OCI-LY3 (cell line): ENCODE data around the gene LRP1-AS.

ENCODE experiments used
- H2AFZ ChIP-seq: fragments of 200-600, 300-600 bp; shearing (Covaris generic); 2 replicates; pipeline ENCODE4 v1.6.0; 2014; ENCODE audit warnings: antibody characterized with exemption, low read depth, low read length
- H3K27ac ChIP-seq: fragments of 200-600, 300-600 bp; sonication (generic); 2 replicates; pipeline ENCODE4 v1.5.1; 2014; ENCODE audit warnings: mild to moderate bottlenecking, low read length, moderate library complexity, mixed read lengths
- H3K27me3 ChIP-seq: fragments of 200-600, 300-600 bp; sonication (generic); 2 replicates; pipeline ENCODE4 v1.6.1; 2014; ENCODE audit warnings: low read depth, low read length, mixed read lengths
- H3K36me3 ChIP-seq: fragments of 200-600, 300-600 bp; sonication (generic); replicated peaks from 2 replicates; pipeline ENCODE3; 2014; ENCODE audit warnings: low read depth, low read length, mixed read lengths
- H3K4me1 ChIP-seq: fragments of 300-600, 200-600 bp; sonication (generic); 2 replicates; pipeline ENCODE4 v1.6.1; 2014; ENCODE audit warnings: low read length, mixed read lengths
- H3K4me2 ChIP-seq: fragments of 200-600, 300-600 bp; sonication (generic); 2 replicates; pipeline ENCODE4 v1.6.1; 2014; ENCODE audit warnings: low read length, mixed read lengths
- H3K4me3 ChIP-seq: fragments of 300-600, 200-600 bp; sonication (generic); 2 replicates; pipeline ENCODE4 v1.5.1; 2014; ENCODE audit warnings: antibody characterized with exemption, mild to moderate bottlenecking, low read length, moderate library complexity
- H3K79me2 ChIP-seq: fragments of 300-600, 200-600 bp; shearing (Covaris generic); 2 replicates; pipeline ENCODE4 v1.6.1; 2014; ENCODE audit warnings: mild to moderate bottlenecking, low read length, mixed read lengths
- H3K9ac ChIP-seq: fragments of 300-600, 200-600 bp; shearing (Covaris generic); 2 replicates; pipeline ENCODE4 v1.6.0; 2014; ENCODE audit warnings: mild to moderate bottlenecking, low read length, moderate library complexity
- H3K9me3 ChIP-seq: fragments of 200-600, 300-600 bp; shearing (Covaris generic); 2 replicates; pipeline ENCODE4 v1.6.1; 2014; ENCODE audit warnings: low read length, mixed read lengths; ENCODE audit not compliant: insufficient read depth
- H4K20me1 ChIP-seq: fragments of 200-600, 300-600 bp; sonication (generic); 2 replicates; pipeline ENCODE4 v1.6.1; 2016; ENCODE audit warnings: low read length, mixed read lengths; ENCODE audit not compliant: insufficient read depth
- EZH2phosphoT487 ChIP-seq: fragments of 200-600 bp; shearing (Covaris generic); IDR thresholded peaks from 2 replicates; pipeline ENCODE4 v1.6.1; 2018; ENCODE audit warnings: antibody characterized with exemption, mixed run types, low read depth
- TF ChIP-seq, protein P1 (sequence below): fragments of 200-600, 300-600 bp; sonication (generic); IDR thresholded peaks from 2 replicates; pipeline ENCODE4 v1.5.1; 2014; ENCODE audit warnings: antibody characterized with exemption, low read length, low read depth

LRP1-AS gene

DNA sequence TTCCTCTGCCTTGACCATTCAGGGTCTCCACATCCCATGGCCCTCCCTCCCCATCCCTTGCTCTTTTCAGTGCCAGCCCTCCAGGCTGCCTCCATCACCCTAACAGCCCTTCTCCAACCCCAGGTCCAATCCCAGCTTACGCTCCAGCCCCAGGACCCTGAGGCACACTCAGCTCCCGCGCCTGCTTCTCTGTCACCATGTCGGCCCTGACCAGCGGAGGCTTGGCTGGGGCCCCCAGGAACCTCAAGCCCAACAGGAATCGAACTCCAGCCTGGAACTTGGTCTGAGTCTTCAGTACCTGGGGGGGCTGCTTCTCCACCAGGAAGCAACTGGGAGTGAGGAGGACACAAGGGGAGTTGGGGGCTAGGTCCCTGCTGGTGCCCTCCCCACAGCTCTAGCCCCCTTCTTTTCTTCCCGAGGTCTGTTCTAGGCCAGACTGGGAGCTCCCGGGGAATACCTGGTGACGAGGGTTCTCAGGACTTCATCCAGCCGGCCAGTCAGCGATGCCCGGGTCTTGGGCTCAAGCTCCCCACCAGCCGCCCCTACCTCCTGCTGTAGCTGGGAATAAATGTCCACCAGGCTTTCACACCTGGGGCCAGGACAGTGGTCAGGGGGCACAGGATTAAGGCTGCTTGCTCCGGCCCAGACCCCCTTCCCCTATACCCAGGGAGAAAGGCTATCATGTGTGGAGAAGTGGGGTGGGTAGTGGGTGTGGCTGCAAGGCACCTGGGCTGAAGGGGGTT, 42.2 kb downstream of the LRP1-AS start:
- no peak overlapping the region for H2AFZ ChIP-seq
- no peak overlapping the region for H3K9ac ChIP-seq
- peaks cover 10% of the 10 kb centered on the region for H3K4me1 ChIP-seq
- no peak overlapping the region for H3K4me3 ChIP-seq
- no peaks in the 10 kb centered on the region for H3K27me3 ChIP-seq
- H3K9me3 ChIP-seq: no peaks in the 10 kb centered on the region
- no peak for TF ChIP-seq EZH2phosphoT487
- TF ChIP-seq, protein P1, sequence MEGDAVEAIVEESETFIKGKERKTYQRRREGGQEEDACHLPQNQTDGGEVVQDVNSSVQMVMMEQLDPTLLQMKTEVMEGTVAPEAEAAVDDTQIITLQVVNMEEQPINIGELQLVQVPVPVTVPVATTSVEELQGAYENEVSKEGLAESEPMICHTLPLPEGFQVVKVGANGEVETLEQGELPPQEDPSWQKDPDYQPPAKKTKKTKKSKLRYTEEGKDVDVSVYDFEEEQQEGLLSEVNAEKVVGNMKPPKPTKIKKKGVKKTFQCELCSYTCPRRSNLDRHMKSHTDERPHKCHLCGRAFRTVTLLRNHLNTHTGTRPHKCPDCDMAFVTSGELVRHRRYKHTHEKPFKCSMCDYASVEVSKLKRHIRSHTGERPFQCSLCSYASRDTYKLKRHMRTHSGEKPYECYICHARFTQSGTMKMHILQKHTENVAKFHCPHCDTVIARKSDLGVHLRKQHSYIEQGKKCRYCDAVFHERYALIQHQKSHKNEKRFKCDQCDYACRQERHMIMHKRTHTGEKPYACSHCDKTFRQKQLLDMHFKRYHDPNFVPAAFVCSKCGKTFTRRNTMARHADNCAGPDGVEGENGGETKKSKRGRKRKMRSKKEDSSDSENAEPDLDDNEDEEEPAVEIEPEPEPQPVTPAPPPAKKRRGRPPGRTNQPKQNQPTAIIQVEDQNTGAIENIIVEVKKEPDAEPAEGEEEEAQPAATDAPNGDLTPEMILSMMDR: no peak
- no peak overlapping the region for H3K27ac ChIP-seq
- peaks cover 35% of the 10 kb centered on the region for H4K20me1 ChIP-seq
- peaks cover 41% of the 10 kb centered on the region for H3K79me2 ChIP-seq
- H3K36me3 ChIP-seq: peaks cover 74% of the 10 kb centered on the region
- no peak overlapping the region for H3K4me2 ChIP-seq

DNA sequence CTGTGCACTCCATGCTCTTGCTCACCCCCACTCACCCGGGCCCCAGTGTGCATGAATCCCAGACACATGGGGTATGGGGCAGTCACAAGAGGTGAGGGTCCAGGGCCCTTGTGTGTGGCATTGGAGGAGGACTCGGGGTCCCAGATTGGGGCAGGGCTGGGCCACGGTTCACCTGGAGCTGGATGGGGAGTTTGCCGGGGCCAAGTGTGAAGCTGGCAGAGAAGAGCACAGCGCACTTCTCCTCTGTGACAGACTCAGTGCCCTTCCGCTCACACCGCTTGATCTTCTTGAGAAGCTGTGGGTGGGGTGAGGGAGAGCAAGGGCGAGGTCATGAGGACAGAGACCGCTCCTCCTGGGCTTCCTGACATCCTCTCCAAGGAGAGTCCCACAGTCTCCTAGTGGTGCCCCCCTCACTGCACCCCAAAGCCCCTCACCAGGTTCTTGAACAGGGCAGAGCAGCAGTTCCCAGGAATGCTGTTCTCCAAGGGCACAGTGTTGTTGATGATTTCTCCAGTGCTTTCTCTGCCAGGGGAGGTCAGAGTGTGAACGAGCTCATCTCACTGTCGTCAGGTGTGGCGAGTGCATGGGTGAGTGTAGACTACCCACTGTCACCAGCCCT, 43.0 kb downstream of the LRP1-AS start:
- TF ChIP-seq, protein P1: no peak
- TF ChIP-seq EZH2phosphoT487: no peak
- H4K20me1 ChIP-seq: peaks cover 28% of the 10 kb centered on the region
- H2AFZ ChIP-seq: no peak overlapping the region
- H3K27me3 ChIP-seq: no peaks in the 10 kb centered on the region
- no peak overlapping the region for H3K4me2 ChIP-seq
- H3K9ac ChIP-seq: no peak overlapping the region
- no peak overlapping the region for H3K4me3 ChIP-seq
- H3K4me1 ChIP-seq: peaks cover 3% of the 10 kb centered on the region
- peaks cover 34% of the 10 kb centered on the region for H3K79me2 ChIP-seq
- no peak overlapping the region for H3K27ac ChIP-seq
- peaks cover 74% of the 10 kb centered on the region for H3K36me3 ChIP-seq
- H3K9me3 ChIP-seq: no peaks in the 10 kb centered on the region

DNA sequence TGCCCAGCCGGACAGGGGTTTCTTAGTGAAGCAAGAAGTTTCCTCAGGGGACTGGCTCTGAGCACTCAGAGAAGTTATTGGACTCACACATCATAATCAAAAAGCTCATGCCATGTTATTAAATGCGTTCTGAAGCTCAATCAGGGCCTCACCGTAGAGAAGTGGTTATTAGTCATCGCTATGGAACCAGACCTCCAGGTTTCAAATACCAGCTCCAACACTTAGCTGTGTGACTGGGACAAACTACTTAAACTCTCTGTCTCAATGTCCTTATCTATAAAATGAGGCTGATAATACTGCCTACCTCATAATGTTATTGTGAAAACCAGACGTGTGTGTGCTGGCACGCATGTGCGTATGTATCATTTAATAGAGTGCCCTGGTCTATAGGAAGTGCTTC, 43.6 kb downstream of the LRP1-AS start:
- Histone ChIP-seq H3K27ac (no peak overlapping the region), H3K4me3 (no peak overlapping the region)
- no peak for TF ChIP-seq EZH2phosphoT487
- TF ChIP-seq, protein P1: no peak

DNA sequence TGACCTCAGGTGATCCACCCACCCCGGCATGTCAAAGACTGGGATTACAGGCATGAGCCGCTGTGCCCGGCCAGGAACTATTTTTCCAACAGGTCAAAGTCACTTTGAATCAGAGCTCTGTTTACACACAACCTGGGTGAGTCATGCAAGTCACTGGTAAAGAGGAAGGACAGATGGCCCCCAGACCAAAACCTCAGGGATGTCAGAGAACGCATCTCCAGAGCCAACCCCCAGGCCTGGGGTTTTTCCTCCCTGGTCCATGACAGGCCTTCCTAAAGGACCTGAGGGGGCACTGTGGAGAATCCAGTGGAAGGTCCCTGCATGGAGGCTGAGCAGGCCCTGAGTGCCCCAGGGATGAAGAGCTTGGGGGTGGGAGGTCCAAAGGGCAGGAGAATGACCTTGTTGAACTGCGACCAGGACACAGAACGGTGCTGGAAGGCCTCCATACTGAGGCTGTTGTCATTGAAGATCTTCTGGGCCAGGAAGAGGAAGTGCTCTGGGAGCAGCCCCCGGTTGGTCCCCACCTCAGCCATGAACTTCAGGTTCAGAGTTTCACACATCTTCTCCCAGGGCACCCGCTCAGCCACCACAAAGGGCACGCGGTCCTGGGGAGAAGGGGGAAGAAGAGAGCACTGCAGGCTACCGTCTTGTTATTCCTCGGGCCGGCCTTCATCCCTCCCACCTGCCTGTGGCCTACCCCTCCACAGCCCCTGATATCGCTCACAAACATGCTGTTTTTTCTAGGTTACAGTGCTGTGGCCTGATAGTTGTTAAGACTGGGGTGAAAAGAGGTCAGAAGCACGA, 45.3 kb downstream of the LRP1-AS start:
- Histone ChIP-seq H3K4me1 (no peaks in the 10 kb centered on the region), H3K27me3 (no peaks in the 10 kb centered on the region), H3K4me3 (no peak overlapping the region), H3K9me3 (no peaks in the 10 kb centered on the region), H4K20me1 (peaks cover 14% of the 10 kb centered on the region), H3K9ac (no peak overlapping the region), H2AFZ (no peak overlapping the region), H3K79me2 (peaks cover 10% of the 10 kb centered on the region), H3K4me2 (no peak overlapping the region), H3K27ac (no peak overlapping the region), H3K36me3 (peaks cover 77% of the 10 kb centered on the region)
- TF ChIP-seq, protein P1: no peak
- TF ChIP-seq EZH2phosphoT487: no peak

More for the DNA sequence above, 43.6 kb downstream of the LRP1-AS start:
- Histone ChIP-seq H3K36me3 (peaks cover 77% of the 10 kb centered on the region), H3K4me1 (no peaks in the 10 kb centered on the region), H3K4me2 (no peak overlapping the region), H3K79me2 (peaks cover 28% of the 10 kb centered on the region), H3K27me3 (no peaks in the 10 kb centered on the region), H2AFZ (no peak overlapping the region), H3K9ac (no peak overlapping the region), H4K20me1 (peaks cover 25% of the 10 kb centered on the region), H3K9me3 (no peaks in the 10 kb centered on the region)
